ENCODE measurements around the gene KCNJ6. TPM values are rescaled to one million over a fixed set of nuclear protein-coding genes. Genes with fewer than 3 reads are reported as not detected.

Gene KCNJ6
- total and polyA plus RNA-seq, 2 of the 8 experiments (the other 6 are each of a cell fraction or from before 2014, with no cell fraction given), result 0.51 to 1.2 TPM

- TF ChIP-seq BRCA1 (IDR thresholded peaks at IDR 0.05; ENCODE audit: low read depth, low read length), result no peak
- TF ChIP-seq CHD1 (IDR thresholded peaks at IDR 0.05; ENCODE audit: low read depth, low read length), result no peak
- TF ChIP-seq GABPA (IDR thresholded peaks at IDR 0.05; ENCODE audit: borderline replicate concordance, insufficient read depth, low read length), result no peak
- no peak for TF ChIP-seq TBP (IDR thresholded peaks at IDR 0.05; ENCODE audit: low read depth, low read length)
- TF ChIP-seq SIRT6 (IDR thresholded peaks at IDR 0.05; ENCODE audit: low read length), result no peak
- TF ChIP-seq EGR1 (IDR thresholded peaks at IDR 0.05; ENCODE audit: borderline replicate concordance, low read depth, low read length), result no peak
- TF ChIP-seq CREB1 (IDR thresholded peaks at IDR 0.05), result no peak
Measured at GRCh38 chr21:37614351-37614875, 301.8 kb downstream of the KCNJ6 start (continued).
